SK-N-SH (cell line): ENCODE results near the gene ZNF783. TPM values are rescaled to one million over a fixed set of nuclear protein-coding genes. Genes with fewer than 3 reads are reported as not detected.

Experiments used
- CTCF ChIA-PET: fragments of 300-600, 350-600 bp; formaldehyde crosslinking; extraction: SDS; loops from one replicate; lab custom pipeline; 2021; lab: Yijun Ruan, JAX
- POLR2A ChIA-PET: fragments of 350-600 bp; sonication (Branson Sonifier 250); formaldehyde crosslinking; extraction: SDS; loops from one replicate; lab custom pipeline; 2020; ENCODE audit warnings: antibody characterized with exemption, inconsistent platforms; lab: Yijun Ruan, JAX
- DNase-seq: peaks from one replicate; pipeline ENCODE4 v3.0.0; 2012
- H2AFZ ChIP-seq: fragments of 200-600 bp; sonication (generic); 2 replicates; pipeline ENCODE4 v1.8.1; 2016; ENCODE audit warnings: antibody characterized with exemption, mild to moderate bottlenecking, low read depth
- H3F3A ChIP-seq: fragments of 200-600 bp; sonication (generic); replicated peaks from 2 replicates; pipeline ENCODE3; 2016; ENCODE audit warnings: antibody characterized with exemption, mild to moderate bottlenecking; ENCODE audit not compliant: insufficient read depth
- H3K27ac ChIP-seq, 2 experiments: fragments of 200-500 bp in 1 of 2; fragments of 200-600 bp in 1 of 2; sonication (Bioruptor generic) in 1 of 2; sonication (generic), shearing (Covaris generic) in 1 of 2; 2 replicates each; pipeline versions ENCODE4 v1.5.1 to v1.6.1; 2014 to 2016; ENCODE audit warnings: low read depth in 2 of 2, inconsistent platforms in 1 of 2, low read length in 1 of 2, mild to moderate bottlenecking in 1 of 2, mixed read lengths in 1 of 2
- H3K27me3 ChIP-seq: fragments of 200-600 bp; sonication (generic), shearing (Covaris generic); 2 replicates; pipeline ENCODE4 v1.6.1; 2016; ENCODE audit warnings: mixed run types; ENCODE audit not compliant: insufficient read depth
- H3K36me3 ChIP-seq, 2 experiments: fragments of 200-500 bp in 1 of 2; fragments of 200-600 bp in 1 of 2; sonication (Bioruptor generic) in 1 of 2; sonication (generic) in 1 of 2; replicated peaks in 1 of 2; 2 replicates each; pipeline versions ENCODE3 to v1.5.1; 2014 to 2016; ENCODE audit warnings: low read length in 1 of 2, mild to moderate bottlenecking in 1 of 2; ENCODE audit not compliant: insufficient read depth in 2 of 2, control insufficient read depth in 1 of 2
- H3K4me1 ChIP-seq, 2 experiments: fragments of 200-500 bp in 1 of 2; fragments of 200-600 bp in 1 of 2; sonication (Bioruptor generic) in 1 of 2; sonication (generic), shearing (Covaris generic) in 1 of 2; 2 replicates each; pipeline versions ENCODE4 v1.5.1 to v1.6.1; 2014 to 2016; ENCODE audit warnings: low read depth in 1 of 2, low read length in 1 of 2, mixed run types in 1 of 2; ENCODE audit not compliant: insufficient read depth in 2 of 2, control insufficient read depth in 1 of 2
- H3K4me2 ChIP-seq: fragments of 200-600 bp; sonication (generic), shearing (Covaris generic); 2 replicates; pipeline ENCODE4 v1.6.1; 2017; ENCODE audit warnings: mixed run types
- H3K4me3 ChIP-seq, 2 experiments: fragments of 200-500 bp in 1 of 2; fragments of 200-600 bp in 1 of 2; sonication (Bioruptor generic) in 1 of 2; sonication (generic), shearing (Covaris generic) in 1 of 2; 2 replicates each; pipeline versions ENCODE4 v1.5.1 to v1.8.1; 2014 to 2016; ENCODE audit warnings: low read depth in 2 of 2, inconsistent platforms in 1 of 2, low read length in 1 of 2, mild to moderate bottlenecking in 1 of 2, mixed read lengths in 1 of 2, moderate library complexity in 1 of 2
- H3K79me2 ChIP-seq: fragments of 200-600 bp; sonication (generic); 2 replicates; pipeline ENCODE4 v1.8.1; 2017; ENCODE audit warnings: mild to moderate bottlenecking; ENCODE audit not compliant: insufficient read depth
- H3K9ac ChIP-seq: fragments of 200-600 bp; sonication (generic); 2 replicates; pipeline ENCODE4 v1.6.1; 2017; ENCODE audit warnings: mixed run types
- H3K9me2 ChIP-seq: fragments of 200-600 bp; sonication (generic); 2 replicates; pipeline ENCODE4 v1.6.1; 2017; ENCODE audit warnings: mixed run types
- H3K9me3 ChIP-seq: fragments of 200-600 bp; sonication (generic); 2 replicates; pipeline ENCODE4 v1.6.1; 2017; ENCODE audit warnings: mixed run types, mild to moderate bottlenecking, moderate library complexity
- H4K20me1 ChIP-seq: fragments of 200-600 bp; sonication (generic); 2 replicates; pipeline ENCODE4 v1.6.1; 2017; ENCODE audit warnings: mild to moderate bottlenecking, mixed run types; ENCODE audit not compliant: insufficient read depth
- EP300 ChIP-seq, 2 experiments: IDR thresholded peaks; 2 replicates each; pipeline versions ENCODE4 v1.4.0 to v1.6.1; 2012; ENCODE audit warnings: borderline replicate concordance in 1 of 2, low read depth in 1 of 2, low read length in 1 of 2
- EZH2phosphoT487 ChIP-seq: fragments of 200-600 bp; sonication (generic); IDR thresholded peaks from 2 replicates; pipeline ENCODE4 v1.6.1; 2017; ENCODE audit warnings: low read depth, mixed run types, mild to moderate bottlenecking, antibody characterized with exemption, moderate library complexity, borderline replicate concordance
- FOXJ3 ChIP-seq: sonication (generic); formaldehyde crosslinking; IDR thresholded peaks from 2 replicates; pipeline ENCODE4 v1.5.1; 2020; ENCODE audit warnings: mild to moderate bottlenecking, missing genetic modification reagents
- SMC3 ChIP-seq: IDR thresholded peaks from 2 replicates; pipeline ENCODE4 v1.6.1; 2012; ENCODE audit warnings: low read depth, low read length, improper control_type of control experiment
- TCF12 ChIP-seq: IDR thresholded peaks from 2 replicates; pipeline ENCODE4 v1.4.0; 2012
- TEAD4 ChIP-seq: IDR thresholded peaks from 2 replicates; pipeline ENCODE4 v1.4.0; 2012; ENCODE audit warnings: mild to moderate bottlenecking, borderline replicate concordance; ENCODE audit not compliant: insufficient read depth
- YY1 ChIP-seq: IDR thresholded peaks from 2 replicates; pipeline ENCODE4 v1.4.0; 2012; ENCODE audit warnings: low read depth, mild to moderate bottlenecking
- WGBS: methylation state at CpG from one replicate; pipeline ENCODE4 v1.1.6; 2017; ENCODE audit warnings: low lambda C conversion rate; 5-methylcytosine and 5-hydroxymethylcytosine counted together
- polyA plus RNA-seq, 3 experiments: library from polyadenylated mRNA; depleted of rRNA; stranded (reverse); fragments of >200 nt; gene quantifications; 2 replicates each; pipeline ENCODE4 v1.2.3, GENCODE V29; 2012
- TF ChIP-seq, protein P1 (sequence below): IDR thresholded peaks from 2 replicates; pipeline ENCODE4 v1.4.0; 2012; ENCODE audit warnings: low read depth
- TF ChIP-seq, protein P2 (sequence below): fragments of 150-350 bp; IDR thresholded peaks from 2 replicates; pipeline ENCODE4 v1.6.1; 2017; ENCODE audit warnings: antibody characterized with exemption, low read length, low read depth, borderline replicate concordance

Gene ZNF783
- polyA plus RNA-seq, 1 of the 3 experiments (the other 2 are of a cell fraction) = 12.5 TPM

DNA sequence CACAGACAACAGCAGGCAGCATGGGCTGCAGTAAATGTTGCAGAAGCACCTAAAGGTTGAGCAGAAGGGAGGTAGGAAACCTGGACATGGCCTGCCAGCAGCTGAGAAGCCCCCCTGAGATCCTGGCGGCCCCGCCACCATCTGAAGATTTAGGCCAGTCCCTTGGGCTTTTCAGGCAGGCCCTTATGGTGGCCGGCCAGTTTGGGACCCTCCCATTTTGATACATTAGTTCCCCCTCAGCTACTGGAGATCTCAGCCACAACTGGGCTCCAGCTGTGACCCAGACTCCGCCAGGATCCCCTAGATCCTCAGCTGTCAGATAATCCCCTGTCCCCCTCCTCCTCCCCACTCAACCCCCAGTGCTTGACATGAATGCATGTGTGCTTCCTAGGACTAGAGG lies 34.4 kb downstream of the ZNF783 start:
- Histone ChIP-seq H3K36me3 (peaks cover 0 to 13% of the 10 kb centered on the region in 2 experiments), H3K27me3 (no peaks in the 10 kb centered on the region), H3K79me2 (no peaks in the 10 kb centered on the region), H3K4me2 (no peak overlapping the region), H4K20me1 (no peaks in the 10 kb centered on the region), H3K9me2 (no peaks in the 10 kb centered on the region), H3F3A (no peaks in the 10 kb centered on the region), H3K27ac (no peak overlapping the region), H3K9ac (no peak overlapping the region), H3K9me3 (no peaks in the 10 kb centered on the region), H3K4me3 (no peak overlapping the region), H2AFZ (no peak overlapping the region), H3K4me1 (no peaks in the 10 kb centered on the region)
- ChIA-PET POLR2A (no interaction called here), CTCF (interaction anchor here (2.2 kb wide), 1 partner anchor 15 kb away, joined by 6 read pairs; no protein-coding TSS in a partner anchor)
- WGBS = 82% methylated on average over 1 of the region's 4 CpGs
- peak; percentile 8 for DNase-seq
- no peak for TF ChIP-seq TEAD4
- TF ChIP-seq SMC3 = no peak
- no peak for TF ChIP-seq EP300 (IDR thresholded peaks at IDR 0.05; ENCODE audit: borderline replicate concordance in 1 of 2, low read depth in 1 of 2, low read length in 1 of 2)
- TF ChIP-seq EZH2phosphoT487 = no peak
- TF ChIP-seq FOXJ3 (CRISPR knock-in tag) = no peak
- TF ChIP-seq TCF12 = no peak

DNA sequence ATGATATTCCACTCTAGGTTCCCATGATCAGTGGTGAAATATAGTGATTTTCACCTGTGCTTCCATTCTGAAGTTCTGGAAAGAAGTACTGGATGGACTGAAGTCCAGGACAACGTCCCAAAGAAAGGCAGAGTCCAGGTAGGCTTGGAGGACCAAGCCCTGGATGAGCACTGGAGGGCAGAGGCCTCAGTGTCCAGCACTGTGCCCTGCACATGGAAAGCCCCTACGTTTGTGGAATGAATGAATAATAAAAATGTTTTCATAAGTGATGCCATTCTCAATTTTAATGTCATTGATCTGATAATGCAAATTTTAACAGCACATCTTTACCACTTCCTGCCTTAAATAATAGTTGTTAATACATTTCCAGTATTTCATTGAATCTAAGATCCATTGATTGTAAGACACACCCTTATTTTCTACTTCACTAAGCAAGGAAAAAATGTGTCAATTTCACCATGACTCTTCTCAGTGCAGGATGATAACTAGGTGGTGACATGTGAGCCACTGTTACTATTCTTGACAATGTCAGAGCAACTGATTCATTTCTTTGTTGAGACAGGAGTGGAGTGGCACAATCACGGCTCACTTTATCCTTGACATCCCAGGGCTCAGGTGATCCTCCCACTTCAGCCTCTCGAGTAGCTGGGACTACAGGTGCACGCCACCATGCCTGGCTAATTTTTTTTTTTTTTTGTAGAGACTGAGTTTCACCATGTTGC lies 35.2 kb downstream of the ZNF783 start:
- no peaks in the 10 kb centered on the region for H3K27me3 ChIP-seq
- no peak overlapping the region for H3K4me3 ChIP-seq
- no peak overlapping the region for H3K27ac ChIP-seq
- no peaks in the 10 kb centered on the region for H3K4me1 ChIP-seq
- peaks cover 0 to 8% of the 10 kb centered on the region in 2 experiments for H3K36me3 ChIP-seq
- H3K9me3 ChIP-seq = no peaks in the 10 kb centered on the region
- TF ChIP-seq EP300 (IDR thresholded peaks at IDR 0.05; ENCODE audit: borderline replicate concordance in 1 of 2, low read depth in 1 of 2, low read length in 1 of 2) (no peak), FOXJ3 (CRISPR knock-in tag) (no peak), EZH2phosphoT487 (no peak), TEAD4 (no peak), YY1 (no peak)
- TF ChIP-seq, protein P1, sequence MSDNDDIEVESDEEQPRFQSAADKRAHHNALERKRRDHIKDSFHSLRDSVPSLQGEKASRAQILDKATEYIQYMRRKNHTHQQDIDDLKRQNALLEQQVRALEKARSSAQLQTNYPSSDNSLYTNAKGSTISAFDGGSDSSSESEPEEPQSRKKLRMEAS = no peak
- TF ChIP-seq, protein P2, sequence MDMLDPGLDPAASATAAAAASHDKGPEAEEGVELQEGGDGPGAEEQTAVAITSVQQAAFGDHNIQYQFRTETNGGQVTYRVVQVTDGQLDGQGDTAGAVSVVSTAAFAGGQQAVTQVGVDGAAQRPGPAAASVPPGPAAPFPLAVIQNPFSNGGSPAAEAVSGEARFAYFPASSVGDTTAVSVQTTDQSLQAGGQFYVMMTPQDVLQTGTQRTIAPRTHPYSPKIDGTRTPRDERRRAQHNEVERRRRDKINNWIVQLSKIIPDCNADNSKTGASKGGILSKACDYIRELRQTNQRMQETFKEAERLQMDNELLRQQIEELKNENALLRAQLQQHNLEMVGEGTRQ = no peak
- DNase-seq = no peak
- H3K9me2 ChIP-seq = no peaks in the 10 kb centered on the region
- no peak overlapping the region for H3K4me2 ChIP-seq
- no peaks in the 10 kb centered on the region for H4K20me1 ChIP-seq
- no peak overlapping the region for H3K9ac ChIP-seq
- H3F3A ChIP-seq = no peaks in the 10 kb centered on the region
- ChIA-PET POLR2A (no interaction called here), CTCF (interaction anchor here (2.2 kb wide), 1 partner anchor 14 kb away, joined by 6 read pairs; no protein-coding TSS in a partner anchor)
- H2AFZ ChIP-seq = no peak overlapping the region
- 50% methylated on average over 5 of the region's 5 CpGs for WGBS
- H3K79me2 ChIP-seq = no peaks in the 10 kb centered on the region
